Mesenteric fat pad (tissue), 1 donor: ENCODE measurements around the gene MAP2K3. TPM values are rescaled to one million over a fixed set of nuclear protein-coding genes. Genes with fewer than 3 reads are reported as not detected.

Experiments used
- total RNA-seq: library from RNA; stranded (reverse); fragmentation: NEBNext Ultra II Directional; extraction: Animal tissue kit (Norgen Biotek cat#: 25700); gene quantifications from one replicate; pipeline ENCODE4 v1.2.1, GENCODE V29; 2021
- donor health status: DM: yes; HTN: yes; CAD: no.

MAP2K3 gene
- total RNA-seq, 1 donor from 2014 or later = 103 TPM

Other genes with a start within 250 kb of the MAP2K3 start
- gene USP22, start 241.7 kb upstream of the MAP2K3 start, total RNA-seq = 148 TPM
- gene DHRS7B, start 157.7 kb upstream of the MAP2K3 start, total RNA-seq = 34.4 TPM
- gene TMEM11, start 70.5 kb upstream of the MAP2K3 start, total RNA-seq = 37.9 TPM
- 17.4 TPM for gene NATD1, start 31.3 kb upstream of the MAP2K3 start, total RNA-seq
- 2.5 TPM for gene KCNJ12, start 91.6 kb downstream of the MAP2K3 start, total RNA-seq